RWPE2 (cell line): ENCODE results near the gene RAB3B.
A peak's percentile ranks its signal among the peaks of the same experiment; 100 is the strongest.

Experiments
- ATAC-seq: fragments of 200-7000 bp; cut with Tn5 transposase; 3 replicates; pipeline ENCODE4 v1.9.1; 2021; ENCODE audit warnings: low read depth
- DNase-seq: peaks from one replicate; pipeline ENCODE4 v3.0.0-alpha.2; 2020; ENCODE audit warnings: low spot score
- H3K27ac ChIP-seq: fragments of 450-650 bp; 2 replicates; pipeline ENCODE4 v1.5.1; 2017; ENCODE audit warnings: mild to moderate bottlenecking; ENCODE audit not compliant: poor library complexity, severe bottlenecking
- H3K27me3 ChIP-seq: fragments of 250-450 bp; sonication (Bioruptor Pico); 2 replicates; pipeline ENCODE4 v1.5.1; 2021; ENCODE audit warnings: mild to moderate bottlenecking, moderate library complexity; ENCODE audit not compliant: insufficient read depth, poor library complexity, severe bottlenecking
- H3K36me3 ChIP-seq: fragments of 250-450 bp; sonication (Bioruptor Pico); 2 replicates; pipeline ENCODE4 v1.5.1; 2020; ENCODE audit warnings: low read depth, mild to moderate bottlenecking, moderate library complexity
- H3K4me1 ChIP-seq: fragments of 250-450 bp; sonication (Bioruptor Pico); 2 replicates; pipeline ENCODE4 v1.5.1; 2021; ENCODE audit warnings: mild to moderate bottlenecking, moderate library complexity; ENCODE audit not compliant: insufficient read depth, poor library complexity, severe bottlenecking
- H3K4me3 ChIP-seq: fragments of 250-450 bp; sonication (Bioruptor Pico); 2 replicates; pipeline ENCODE4 v1.5.1; 2021; ENCODE audit warnings: mild to moderate bottlenecking, moderate library complexity; ENCODE audit not compliant: severe bottlenecking
- H3K9me3 ChIP-seq: fragments of 250-450 bp; sonication (Bioruptor Pico); 2 replicates; pipeline ENCODE4 v1.5.1; 2021; ENCODE audit warnings: mild to moderate bottlenecking, moderate library complexity; ENCODE audit not compliant: severe bottlenecking
- CTCF ChIP-seq: fragments of 450-650 bp; IDR thresholded peaks from one replicate; pipeline ENCODE4 v1.5.1; 2017; ENCODE audit warnings: mild to moderate bottlenecking, moderate library complexity; ENCODE audit not compliant: poor library complexity, severe bottlenecking

RAB3B gene

DNA sequence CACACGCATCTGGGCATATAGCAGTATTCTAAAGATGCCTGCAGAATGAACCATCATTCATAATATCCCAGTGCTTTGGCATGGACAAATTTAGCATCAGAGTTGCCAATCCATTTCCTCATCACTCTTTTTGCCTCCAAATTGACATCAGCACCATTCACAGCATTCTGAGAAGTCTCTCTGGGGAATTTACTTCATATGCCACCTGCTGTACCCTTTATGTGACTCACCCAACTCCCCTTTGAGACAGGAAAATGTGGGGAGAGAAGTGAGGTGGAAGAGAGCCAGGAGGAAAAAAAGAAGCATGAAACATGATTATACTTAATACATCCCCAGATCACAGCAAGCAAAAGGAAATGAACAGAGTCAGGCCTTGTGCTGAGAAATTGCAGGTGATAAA is 37.4 kb downstream of the RAB3B start:
- Histone ChIP-seq H3K27me3 (no peaks in the 10 kb centered on the region), H3K27ac (no peak overlapping the region), H3K4me1 (peaks cover 9% of the 10 kb centered on the region), H3K9me3 (no peaks in the 10 kb centered on the region), H3K4me3 (no peak overlapping the region), H3K36me3 (no peaks in the 10 kb centered on the region)
- ATAC-seq (no peak), DNase-seq (no peak)
- no peak for TF ChIP-seq CTCF

DNA sequence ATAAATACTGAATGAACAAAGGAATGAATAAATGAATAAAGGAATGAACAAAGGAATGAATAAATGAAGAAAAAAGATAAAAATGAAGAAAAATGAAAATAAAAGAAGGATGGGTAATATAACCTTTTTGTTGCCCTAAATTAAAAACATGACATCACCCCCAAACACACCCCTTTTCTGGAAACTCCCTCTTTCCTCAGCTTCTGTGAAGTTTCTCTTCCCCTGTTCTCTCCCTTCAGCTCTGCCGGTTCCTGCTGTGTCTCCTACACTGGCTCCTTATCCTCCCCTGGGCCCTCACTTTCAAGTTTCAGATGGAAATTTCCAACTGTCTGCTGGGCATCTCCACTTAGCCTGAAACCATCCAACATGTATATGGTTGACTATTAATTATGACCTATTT is 37.9 kb downstream of the RAB3B start:
- Histone ChIP-seq H3K4me1 (peaks cover 12% of the 10 kb centered on the region), H3K27ac (no peak overlapping the region), H3K36me3 (no peaks in the 10 kb centered on the region), H3K9me3 (no peaks in the 10 kb centered on the region), H3K27me3 (no peaks in the 10 kb centered on the region), H3K4me3 (no peak overlapping the region)
- DNase-seq (no peak), ATAC-seq (no peak)
- no peak for TF ChIP-seq CTCF

GRCh38 chr1:51950701-51951100 is 39.8 kb downstream of the RAB3B start:
- no peaks in the 10 kb centered on the region for H3K27me3 ChIP-seq
- no peak overlapping the region for H3K27ac ChIP-seq
- H3K4me1 ChIP-seq, result peaks cover 12% of the 10 kb centered on the region
- DNase-seq, result no peak
- no peak for TF ChIP-seq CTCF
- H3K4me3 ChIP-seq, result no peak overlapping the region
- no peaks in the 10 kb centered on the region for H3K36me3 ChIP-seq
- no peak for ATAC-seq
- no peaks in the 10 kb centered on the region for H3K9me3 ChIP-seq

- Histone ChIP-seq H3K4me1 (peaks cover 12% of the 10 kb centered on the region), H3K9me3 (no peaks in the 10 kb centered on the region), H3K4me3 (no peak overlapping the region), H3K27me3 (no peaks in the 10 kb centered on the region), H3K27ac (peak overlapping the region; percentile 59), H3K36me3 (no peaks in the 10 kb centered on the region)
- no peak for DNase-seq
- no peak for ATAC-seq
- TF ChIP-seq CTCF, result no peak
Observed at GRCh38 chr1:51949014-51949702, 41.3 kb downstream of the RAB3B start.

DNA sequence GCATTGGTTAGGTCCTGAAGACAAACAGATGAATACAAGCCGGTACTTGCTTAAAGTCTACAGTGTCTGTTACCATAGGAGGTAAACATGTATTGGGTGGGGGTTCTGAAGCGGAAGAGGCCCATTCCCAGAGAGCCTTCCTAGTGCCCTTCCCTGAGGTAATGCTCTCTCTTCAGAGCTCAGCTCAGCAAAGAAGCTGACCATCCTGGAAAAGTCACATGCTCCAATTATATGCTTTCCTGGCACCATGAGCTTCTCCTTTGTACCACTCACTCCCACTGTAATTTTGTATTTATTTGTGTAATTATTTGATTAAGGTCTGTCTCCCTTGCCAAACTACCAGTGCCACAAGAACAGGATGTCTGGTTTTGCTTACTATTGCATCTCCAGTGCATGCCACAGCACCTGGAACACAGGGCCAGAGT is 42.0 kb downstream of the RAB3B start:
- no peak for DNase-seq
- no peaks in the 10 kb centered on the region for H3K27me3 ChIP-seq
- H3K27ac ChIP-seq, result peak overlapping the region; percentile 59
- TF ChIP-seq CTCF, result no peak
- no peaks in the 10 kb centered on the region for H3K9me3 ChIP-seq
- H3K36me3 ChIP-seq, result no peaks in the 10 kb centered on the region
- peaks cover 12% of the 10 kb centered on the region for H3K4me1 ChIP-seq
- ATAC-seq, result peak; percentile 93
- no peak overlapping the region for H3K4me3 ChIP-seq
